ENCODE data around the gene RAB6B. TPM values are rescaled to one million over a fixed set of nuclear protein-coding genes. Genes with fewer than 3 reads are reported as not detected.

RAB6B gene
- total and polyA plus RNA-seq, 2 donors: 2.5 to 3.4 TPM

- H3K36me3 ChIP-seq (ENCODE audit: insufficient read depth): no peaks in the 10 kb centered on the region
- H3K4me3 ChIP-seq (ENCODE audit: low read depth, low read length): no peak overlapping the region
- no peak for DNase-seq (ENCODE audit: extremely low spot score)
- H3K27ac ChIP-seq (ENCODE audit: low read depth): no peak overlapping the region
- H3K4me1 ChIP-seq (ENCODE audit: insufficient read depth): no peaks in the 10 kb centered on the region
- 84% methylated on average over 12 of the region's 12 CpGs for WGBS
Measured at GRCh38 chr3:133859381-133860234, 36.1 kb downstream of the RAB6B start.

GRCh38 chr3:133857767-133858166 is 37.9 kb downstream of the RAB6B start:
- Histone ChIP-seq H3K4me1 (ENCODE audit: insufficient read depth) (no peaks in the 10 kb centered on the region), H3K36me3 (ENCODE audit: insufficient read depth) (no peaks in the 10 kb centered on the region), H3K4me3 (ENCODE audit: low read depth, low read length) (no peak overlapping the region), H3K27ac (ENCODE audit: low read depth) (no peak overlapping the region)
- WGBS: 93% methylated on average over 8 of the region's 8 CpGs
- DNase-seq (ENCODE audit: extremely low spot score): no peak

- Histone ChIP-seq H3K27ac (ENCODE audit: low read depth) (no peak overlapping the region), H3K4me1 (ENCODE audit: insufficient read depth) (no peaks in the 10 kb centered on the region), H3K4me3 (ENCODE audit: low read depth, low read length) (no peak overlapping the region), H3K36me3 (ENCODE audit: insufficient read depth) (no peaks in the 10 kb centered on the region)
- DNase-seq (ENCODE audit: extremely low spot score): no peak
- WGBS: 75% methylated on average over 2 of the region's 2 CpGs
Measured at GRCh38 chr3:133856316-133856715, 39.4 kb downstream of the RAB6B start.

- Histone ChIP-seq H3K4me1 (ENCODE audit: insufficient read depth) (no peaks in the 10 kb centered on the region), H3K27ac (ENCODE audit: low read depth) (no peak overlapping the region), H3K36me3 (ENCODE audit: insufficient read depth) (no peaks in the 10 kb centered on the region), H3K4me3 (ENCODE audit: low read depth, low read length) (no peak overlapping the region)
- no peak for DNase-seq (ENCODE audit: extremely low spot score)
- 89% methylated on average over 6 of the region's 6 CpGs for WGBS
Measured at GRCh38 chr3:133855772-133856171, 39.9 kb downstream of the RAB6B start.

- WGBS: 93% methylated on average over 4 of the region's 4 CpGs
- no peak for DNase-seq (ENCODE audit: extremely low spot score)
- no peak overlapping the region for H3K4me3 ChIP-seq (ENCODE audit: low read depth, low read length)
- no peaks in the 10 kb centered on the region for H3K36me3 ChIP-seq (ENCODE audit: insufficient read depth)
- H3K4me1 ChIP-seq (ENCODE audit: insufficient read depth): no peaks in the 10 kb centered on the region
- H3K27ac ChIP-seq (ENCODE audit: low read depth): no peak overlapping the region
Measured at GRCh38 chr3:133855002-133855370, 40.7 kb downstream of the RAB6B start.

GRCh38 chr3:133854264-133855001 is 41.2 kb downstream of the RAB6B start:
- H3K4me1 ChIP-seq (ENCODE audit: insufficient read depth): no peaks in the 10 kb centered on the region
- H3K4me3 ChIP-seq (ENCODE audit: low read depth, low read length): no peak overlapping the region
- H3K27ac ChIP-seq (ENCODE audit: low read depth): no peak overlapping the region
- no peaks in the 10 kb centered on the region for H3K36me3 ChIP-seq (ENCODE audit: insufficient read depth)
- WGBS: 66% methylated on average over 5 of the region's 5 CpGs
- no peak for DNase-seq (ENCODE audit: extremely low spot score)

GRCh38 chr3:133853925-133854227 is 41.8 kb downstream of the RAB6B start:
- Histone ChIP-seq H3K4me3 (ENCODE audit: low read depth, low read length) (no peak overlapping the region), H3K36me3 (ENCODE audit: insufficient read depth) (no peaks in the 10 kb centered on the region), H3K27ac (ENCODE audit: low read depth) (no peak overlapping the region), H3K4me1 (ENCODE audit: insufficient read depth) (no peaks in the 10 kb centered on the region)
- no peak for DNase-seq (ENCODE audit: extremely low spot score)
- WGBS: 75% methylated on average over 2 of the region's 2 CpGs

- Histone ChIP-seq H3K36me3 (ENCODE audit: insufficient read depth) (no peaks in the 10 kb centered on the region), H3K4me1 (ENCODE audit: insufficient read depth) (no peaks in the 10 kb centered on the region), H3K4me3 (ENCODE audit: low read depth, low read length) (no peak overlapping the region), H3K27ac (ENCODE audit: low read depth) (no peak overlapping the region)
- no peak for DNase-seq (ENCODE audit: extremely low spot score)
- WGBS: 64% methylated on average over 5 of the region's 5 CpGs
Measured at GRCh38 chr3:133853063-133853924, 42.4 kb downstream of the RAB6B start.

GRCh38 chr3:133851931-133852330 is 43.8 kb downstream of the RAB6B start:
- no peaks in the 10 kb centered on the region for H3K4me1 ChIP-seq (ENCODE audit: insufficient read depth)
- WGBS: 89% methylated on average over 8 of the region's 8 CpGs
- H3K4me3 ChIP-seq (ENCODE audit: low read depth, low read length): no peak overlapping the region
- no peaks in the 10 kb centered on the region for H3K36me3 ChIP-seq (ENCODE audit: insufficient read depth)
- no peak for DNase-seq (ENCODE audit: extremely low spot score)
- no peak overlapping the region for H3K27ac ChIP-seq (ENCODE audit: low read depth)

- H3K27ac ChIP-seq (ENCODE audit: low read depth): no peak overlapping the region
- H3K4me1 ChIP-seq (ENCODE audit: insufficient read depth): no peaks in the 10 kb centered on the region
- no peak for DNase-seq (ENCODE audit: extremely low spot score)
- 57% methylated on average over 5 of the region's 5 CpGs for WGBS
- no peaks in the 10 kb centered on the region for H3K36me3 ChIP-seq (ENCODE audit: insufficient read depth)
- no peak overlapping the region for H3K4me3 ChIP-seq (ENCODE audit: low read depth, low read length)
Measured at GRCh38 chr3:133851266-133851906, 44.3 kb downstream of the RAB6B start.

GRCh38 chr3:133850034-133850433 is 45.6 kb downstream of the RAB6B start:
- no peak overlapping the region for H3K4me3 ChIP-seq (ENCODE audit: low read depth, low read length)
- 92% methylated on average over 1 of the region's 1 CpG for WGBS
- H3K4me1 ChIP-seq (ENCODE audit: insufficient read depth): no peaks in the 10 kb centered on the region
- no peaks in the 10 kb centered on the region for H3K36me3 ChIP-seq (ENCODE audit: insufficient read depth)
- no peak for DNase-seq (ENCODE audit: extremely low spot score)
- H3K27ac ChIP-seq (ENCODE audit: low read depth): no peak overlapping the region

- Histone ChIP-seq H3K36me3 (ENCODE audit: insufficient read depth) (no peaks in the 10 kb centered on the region), H3K4me3 (ENCODE audit: low read depth, low read length) (no peak overlapping the region), H3K27ac (ENCODE audit: low read depth) (no peak overlapping the region), H3K4me1 (ENCODE audit: insufficient read depth) (no peaks in the 10 kb centered on the region)
- DNase-seq (ENCODE audit: extremely low spot score): no peak
Measured at GRCh38 chr3:133849346-133849745, 46.3 kb downstream of the RAB6B start.

- no peak for DNase-seq (ENCODE audit: extremely low spot score)
- 46% methylated on average over 4 of the region's 4 CpGs for WGBS
- H3K27ac ChIP-seq (ENCODE audit: low read depth): no peak overlapping the region
- H3K36me3 ChIP-seq (ENCODE audit: insufficient read depth): no peaks in the 10 kb centered on the region
- no peak overlapping the region for H3K4me3 ChIP-seq (ENCODE audit: low read depth, low read length)
- no peaks in the 10 kb centered on the region for H3K4me1 ChIP-seq (ENCODE audit: insufficient read depth)
Measured at GRCh38 chr3:133845127-133845526, 50.6 kb downstream of the RAB6B start.
